Dermis blood vessel endothelial cell (primary cell): ENCODE measurements around the gene C2CD4C. TPM values are rescaled to one million over a fixed set of nuclear protein-coding genes. Genes with fewer than 3 reads are reported as not detected.
"Not testable (repeated sequence)": the region's sequence is repeated elsewhere in the genome, so short reads cannot be mapped to it uniquely, and the experiment has no call there.

ENCODE experiments used
- DNase-seq: peaks from one replicate; pipeline ENCODE4 v3.0.0; 2010
- total RNA-seq: library from RNA; depleted of rRNA; stranded (reverse); fragments of >200 nt; gene quantifications from 2 replicates; pipeline ENCODE4 v1.2.3, GENCODE V29; 2014

C2CD4C gene
- total RNA-seq, 1 donor from 2014 or later: 1.9 TPM

DNA sequence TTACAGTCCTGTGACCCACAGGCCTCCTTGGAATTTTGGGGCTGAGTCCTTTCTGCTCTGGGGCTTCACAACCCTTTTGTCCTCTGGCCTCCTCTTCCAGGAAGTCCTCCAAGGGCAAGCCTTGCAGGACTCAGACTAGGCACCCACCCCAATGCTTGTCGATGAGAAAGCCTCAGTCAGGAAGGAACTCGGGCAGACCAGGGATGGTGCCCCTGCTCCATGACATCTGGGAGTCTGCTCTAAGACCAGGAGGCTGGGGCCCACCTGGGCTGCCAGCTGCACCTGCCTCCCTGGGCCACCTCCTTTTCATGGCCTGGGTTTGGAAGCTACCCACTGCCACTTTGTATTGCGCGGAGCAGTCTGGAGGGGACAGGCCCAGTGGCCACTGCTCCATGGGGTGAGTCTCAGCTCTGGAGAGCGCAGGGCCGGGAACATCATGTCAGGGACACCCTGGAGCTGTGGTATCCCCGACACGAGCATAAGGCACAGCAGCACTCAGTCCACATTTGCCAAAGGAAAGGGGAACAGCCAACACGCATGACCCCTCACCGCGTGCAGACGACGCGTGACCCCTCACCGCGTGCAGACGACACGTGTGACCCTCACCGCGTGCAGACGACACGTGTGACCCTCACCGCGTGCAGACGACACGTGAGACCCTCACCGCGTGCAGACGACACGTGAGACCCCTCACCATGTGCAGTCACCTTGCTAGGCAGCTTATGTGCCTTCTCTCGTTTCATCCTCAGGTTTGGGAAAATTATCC is 10.8 kb downstream of the C2CD4C start:
- no peak for DNase-seq

DNA sequence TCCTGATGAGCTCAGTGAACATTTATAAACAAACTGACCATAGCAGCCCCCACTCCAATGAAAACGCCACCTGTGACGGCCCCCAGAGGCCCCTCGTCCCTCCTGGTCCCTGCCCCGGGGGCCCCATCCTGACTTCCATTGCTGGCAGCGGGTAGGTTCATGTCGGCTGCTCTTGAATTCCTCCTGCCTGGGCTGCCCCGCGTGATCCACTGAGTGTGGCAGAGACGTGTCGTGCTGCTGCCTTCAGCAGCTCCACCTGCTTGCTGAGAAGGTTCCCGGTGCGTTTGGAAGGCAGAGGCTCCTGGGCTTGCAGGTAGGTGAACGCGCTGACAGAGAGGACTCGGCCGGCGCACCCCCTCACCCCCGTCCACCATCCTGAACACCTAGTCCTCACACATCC is 11.6 kb downstream of the C2CD4C start:
- no peak for DNase-seq

DNA sequence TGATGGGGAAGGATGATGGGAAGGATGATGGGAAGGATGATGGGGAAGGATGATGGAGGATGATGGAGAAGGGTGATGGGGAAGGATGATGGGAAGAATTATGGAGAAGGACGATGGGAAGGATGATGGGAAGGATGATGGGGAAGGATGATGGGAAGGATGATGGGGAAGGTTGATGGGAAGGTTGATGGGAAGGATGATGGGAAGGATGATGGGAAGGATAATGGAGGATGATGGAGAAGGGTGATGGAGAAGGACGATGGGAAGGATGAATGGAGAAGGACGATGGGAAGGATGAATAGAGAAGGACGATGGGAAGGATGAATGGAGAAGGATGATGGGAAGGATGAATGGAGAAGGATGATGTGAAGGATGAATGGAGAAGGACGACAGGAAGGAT is 13.5 kb downstream of the C2CD4C start:
- no peak for DNase-seq

DNA sequence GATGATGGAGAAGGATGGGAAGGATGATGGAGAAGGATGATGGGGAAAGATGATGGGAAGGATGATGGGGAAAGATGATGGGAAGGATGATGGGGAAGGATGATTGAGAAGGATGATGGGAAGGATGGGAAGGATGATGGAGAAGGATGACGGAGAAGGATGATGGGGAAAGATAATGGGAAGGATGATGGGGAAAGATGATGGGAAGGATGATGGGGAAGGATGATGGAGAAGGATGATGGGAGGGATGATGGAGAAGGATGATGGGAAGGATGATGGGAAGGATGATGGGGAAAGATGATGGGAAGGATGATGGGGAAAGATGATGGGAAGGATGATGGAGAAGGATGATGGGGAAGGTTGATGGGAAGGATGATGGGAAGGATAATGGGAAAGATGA is 14.1 kb downstream of the C2CD4C start:
- DNase-seq: not testable (repeated sequence)

DNA sequence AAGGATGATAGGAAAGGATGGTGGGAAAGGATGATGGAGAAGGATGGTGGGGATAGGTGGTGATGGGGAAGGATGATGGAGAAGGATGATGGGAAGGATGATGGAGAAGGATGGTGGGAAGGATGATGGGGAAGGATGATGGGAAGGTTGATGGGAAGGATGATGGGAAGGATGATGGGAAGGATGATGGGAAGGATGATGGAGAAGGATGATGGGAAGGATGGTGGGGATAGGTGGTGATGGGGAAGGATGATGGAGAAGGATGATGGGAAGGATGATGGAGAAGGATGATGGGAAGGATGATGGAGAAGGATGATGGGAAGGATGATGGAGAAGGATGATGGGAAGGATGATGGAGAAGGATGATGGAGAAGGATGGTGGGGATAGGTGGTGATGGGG is 15.4 kb downstream of the C2CD4C start:
- DNase-seq: not testable (repeated sequence)

DNA sequence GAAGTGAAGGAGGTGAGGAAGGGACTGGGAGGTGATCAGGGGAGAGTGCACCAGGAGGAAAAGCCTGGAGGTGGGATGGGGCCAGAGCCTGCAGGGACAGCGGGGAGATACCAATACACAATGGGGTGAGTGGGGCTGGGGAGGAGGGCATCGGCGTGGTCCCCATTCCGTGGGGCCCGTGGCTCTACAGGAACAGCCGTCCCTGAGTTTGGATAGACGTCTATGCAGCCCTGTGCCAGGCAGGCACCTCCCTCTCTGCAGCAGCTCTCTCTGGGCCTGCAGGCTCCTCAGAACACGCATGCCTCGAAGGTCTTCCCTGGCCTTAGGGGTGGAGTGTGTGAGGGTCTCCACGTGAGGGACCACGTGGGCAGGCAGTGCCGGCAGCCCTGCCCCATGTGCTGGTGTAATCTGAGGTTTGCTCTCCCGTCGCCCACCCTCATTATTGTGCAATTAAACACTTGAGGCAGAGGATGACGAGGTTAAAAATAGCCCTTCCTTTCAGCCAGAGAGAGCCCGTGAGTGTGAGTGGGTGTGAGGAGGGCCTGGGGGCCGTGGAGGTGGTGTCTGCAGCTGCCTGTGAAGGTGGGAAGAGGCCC is 16.5 kb downstream of the C2CD4C start:
- DNase-seq: no peak

DNA sequence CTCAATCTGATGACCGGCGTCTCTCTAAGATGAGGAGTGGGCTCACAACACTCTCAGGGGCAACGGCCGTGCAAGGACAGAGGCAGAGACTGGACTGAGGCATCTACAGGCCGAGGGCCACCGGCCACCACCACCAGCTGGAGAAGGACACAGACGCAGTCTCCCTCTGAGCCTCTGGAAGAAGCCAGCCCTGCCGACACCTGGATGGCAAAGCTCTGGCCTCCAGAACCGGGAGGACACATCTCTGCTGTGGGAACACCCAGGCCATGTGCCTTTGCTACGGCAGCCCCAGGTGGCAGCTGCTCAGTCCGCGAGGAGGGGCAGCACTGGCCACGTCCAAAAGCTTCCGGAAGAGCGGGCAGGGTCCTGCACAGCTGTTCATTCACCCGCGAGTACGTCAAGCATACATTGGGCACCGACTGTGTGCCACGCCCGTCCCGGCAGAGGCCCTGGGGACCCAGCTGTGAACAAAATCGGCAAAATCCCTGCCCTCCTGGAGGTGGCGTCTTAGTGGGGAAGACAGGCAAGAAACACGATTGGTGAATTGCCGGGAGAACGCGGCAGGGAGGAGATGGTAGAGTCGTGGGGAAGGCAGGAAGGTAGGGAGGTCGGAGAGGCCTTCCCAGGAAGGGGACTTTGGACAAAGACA is 17.1 kb downstream of the C2CD4C start:
- no peak for DNase-seq

DNA sequence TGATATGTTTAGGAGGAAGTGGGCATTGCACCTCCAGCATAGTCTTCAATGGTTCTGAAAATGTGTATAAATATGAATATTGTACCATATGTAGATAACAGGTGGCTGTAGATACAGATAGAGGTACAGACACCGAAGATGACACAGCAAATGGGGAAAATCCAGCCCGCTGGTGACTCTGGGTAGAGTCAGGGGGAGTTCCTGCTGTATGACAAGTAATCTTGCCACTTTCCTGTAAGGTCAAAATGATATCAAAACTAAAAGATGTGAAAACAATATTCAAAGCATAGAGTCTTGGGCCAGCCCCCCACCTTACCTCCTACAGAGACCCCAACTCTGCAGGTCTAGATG is 17.8 kb downstream of the C2CD4C start:
- DNase-seq: no peak

DNA sequence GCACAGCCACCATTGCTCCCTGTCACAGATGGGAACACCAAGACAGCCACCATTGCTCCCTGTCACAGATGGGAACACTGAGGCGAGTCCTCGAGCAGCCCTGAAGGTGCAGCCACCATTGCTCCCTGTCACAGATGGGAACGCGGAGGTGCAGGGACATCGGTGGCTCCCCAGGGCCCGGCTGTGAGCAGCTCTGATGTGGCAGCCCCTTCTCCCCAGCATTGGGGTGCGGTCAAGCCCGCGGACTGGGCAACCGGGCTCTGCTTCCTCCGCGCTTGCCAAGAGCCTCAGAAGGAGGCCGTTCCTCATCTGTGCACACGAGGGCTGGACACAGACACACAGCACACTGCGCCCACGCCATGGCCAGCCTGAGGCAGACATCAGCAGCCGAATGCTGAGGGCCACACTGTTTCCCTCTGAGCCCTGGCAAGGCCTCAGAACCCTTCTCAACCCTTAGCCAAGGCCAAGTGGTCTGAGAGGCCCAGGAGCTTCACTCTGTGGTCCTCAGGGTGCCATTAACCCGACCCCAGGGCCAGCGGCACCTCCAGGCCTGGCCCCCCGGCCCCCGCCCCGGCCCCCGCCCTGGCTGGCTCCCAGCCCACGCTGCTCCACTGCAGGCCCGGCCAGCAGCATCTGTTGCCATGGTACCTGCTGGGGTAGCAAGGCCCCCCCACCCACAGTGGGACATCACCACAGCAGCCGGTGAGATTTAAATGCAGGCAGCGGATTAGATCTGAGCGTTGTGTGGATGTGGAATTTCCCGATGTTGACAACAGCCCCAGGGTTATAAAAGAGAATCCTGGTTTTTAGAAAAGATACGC is 18.4 kb downstream of the C2CD4C start:
- DNase-seq: no peak

DNA sequence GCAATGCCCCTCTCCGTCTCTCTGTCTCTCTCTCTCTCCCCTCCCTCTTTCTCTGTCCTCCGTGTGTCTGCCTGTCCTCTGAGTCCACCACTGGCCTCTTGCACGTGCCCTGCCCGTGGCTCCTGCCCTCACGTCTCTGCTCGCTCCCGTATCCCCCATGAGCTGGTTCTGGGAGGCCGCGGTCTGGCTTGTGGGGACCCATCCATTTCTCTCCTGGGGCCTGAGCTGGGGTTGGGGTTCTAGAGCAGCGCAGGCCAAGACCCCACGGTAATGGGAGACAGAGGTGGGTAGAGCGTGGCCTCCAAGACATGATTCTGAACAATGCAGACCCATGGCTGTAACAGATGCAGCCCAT is 19.0 kb downstream of the C2CD4C start:
- DNase-seq: no peak

DNA sequence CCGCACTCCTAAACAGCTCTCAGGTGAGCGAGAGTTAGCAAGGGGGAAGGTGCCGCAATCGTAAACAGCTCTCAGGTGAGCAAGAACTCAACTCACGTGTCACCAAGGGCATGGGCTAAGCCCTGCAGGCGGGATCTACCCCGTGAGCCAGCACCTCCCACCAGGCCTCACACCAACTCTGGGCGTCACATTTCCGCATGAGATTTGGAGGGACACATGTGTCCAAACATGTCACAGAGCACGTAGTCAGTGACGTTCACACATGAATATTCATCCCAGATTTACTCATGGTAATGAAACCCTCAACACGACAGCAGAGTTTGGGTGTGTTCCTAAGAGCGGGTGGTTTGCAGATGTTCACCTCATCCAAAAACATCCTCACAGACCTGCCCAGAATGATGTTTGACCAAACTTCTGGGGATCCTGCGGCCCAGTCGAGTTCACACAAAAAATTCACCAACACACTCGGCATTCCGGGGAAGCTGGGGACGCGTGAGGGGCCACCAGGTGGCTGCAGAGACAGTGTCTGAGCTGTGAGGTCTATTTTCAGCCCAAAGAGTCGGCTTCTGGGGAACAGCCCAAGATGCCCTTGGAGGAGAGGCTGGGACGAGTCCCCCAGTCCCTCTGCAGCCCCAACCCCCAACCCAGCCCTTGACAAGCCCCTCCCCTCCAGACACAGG is 19.6 kb downstream of the C2CD4C start:
- no peak for DNase-seq

DNA sequence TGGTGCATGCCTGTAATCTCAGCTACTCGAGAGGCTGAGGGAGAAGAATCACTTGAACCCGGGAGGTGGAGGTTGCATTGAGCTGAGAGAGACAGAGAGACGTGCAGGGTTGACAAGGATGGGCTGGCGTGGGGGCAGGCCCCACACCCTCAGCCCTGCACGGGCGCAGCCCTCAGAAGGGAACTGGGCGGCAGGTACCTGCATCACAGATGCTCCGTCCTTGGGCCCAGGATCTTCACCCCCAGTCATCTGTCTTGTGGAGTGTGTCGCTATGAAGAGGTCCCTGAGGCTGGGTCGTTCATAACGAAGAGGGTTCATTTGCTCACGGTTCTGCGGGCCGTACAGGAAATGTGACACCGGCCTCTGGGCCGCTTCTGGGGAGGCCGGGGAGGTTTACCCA is 20.3 kb downstream of the C2CD4C start:
- DNase-seq: no peak

DNA sequence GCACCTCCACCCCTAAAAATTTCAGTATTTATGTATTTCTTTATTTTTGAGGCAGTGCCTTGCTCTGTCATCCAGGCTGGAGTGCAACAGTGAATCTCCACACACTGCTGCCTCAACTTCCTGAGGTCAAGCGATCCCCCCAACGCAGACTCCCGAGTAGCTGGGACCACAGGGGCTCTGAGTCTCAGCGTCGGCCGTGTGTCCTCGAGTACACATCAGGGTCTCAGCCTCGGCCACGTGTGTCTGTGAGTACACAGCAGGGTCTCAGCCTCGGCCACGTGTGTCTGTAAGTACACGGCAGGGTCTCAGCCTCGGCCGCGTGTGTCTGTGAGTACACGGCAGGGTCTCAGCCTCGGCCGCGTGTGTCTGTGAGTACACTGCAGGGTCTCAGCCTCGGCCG is 21.2 kb downstream of the C2CD4C start:
- DNase-seq: no peak

DNA sequence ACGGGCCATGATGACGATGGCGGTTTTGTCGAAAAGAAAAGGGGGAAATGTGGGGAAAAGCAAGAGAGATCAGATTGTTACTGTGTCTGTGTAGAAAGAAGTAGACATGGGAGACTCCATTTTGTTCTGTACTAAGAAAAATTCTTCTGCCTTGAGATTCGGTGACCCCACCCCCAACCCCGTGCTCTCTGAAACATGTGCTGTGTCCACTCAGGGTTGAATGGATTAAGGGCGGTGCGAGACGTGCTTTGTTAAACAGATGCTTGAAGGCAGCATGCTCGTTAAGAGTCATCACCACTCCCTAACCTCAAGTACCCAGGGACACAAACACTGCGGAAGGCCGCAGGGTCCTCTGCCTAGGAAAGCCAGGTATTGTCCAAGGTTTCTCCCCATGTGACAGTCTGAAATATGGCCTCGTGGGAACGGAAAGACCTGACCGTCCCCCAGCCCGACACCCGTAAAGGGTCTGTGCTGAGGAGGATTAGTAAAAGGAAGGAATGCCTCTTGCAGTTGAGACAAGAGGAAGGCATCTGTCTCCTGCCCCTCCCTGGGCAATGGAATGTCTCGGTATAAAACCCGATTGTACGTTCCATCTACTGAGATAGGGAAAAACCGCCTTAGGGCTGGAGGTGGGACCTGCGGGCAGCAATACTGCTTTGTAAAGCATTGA is 22.2 kb downstream of the C2CD4C start:
- DNase-seq: not testable (repeated sequence)

DNA sequence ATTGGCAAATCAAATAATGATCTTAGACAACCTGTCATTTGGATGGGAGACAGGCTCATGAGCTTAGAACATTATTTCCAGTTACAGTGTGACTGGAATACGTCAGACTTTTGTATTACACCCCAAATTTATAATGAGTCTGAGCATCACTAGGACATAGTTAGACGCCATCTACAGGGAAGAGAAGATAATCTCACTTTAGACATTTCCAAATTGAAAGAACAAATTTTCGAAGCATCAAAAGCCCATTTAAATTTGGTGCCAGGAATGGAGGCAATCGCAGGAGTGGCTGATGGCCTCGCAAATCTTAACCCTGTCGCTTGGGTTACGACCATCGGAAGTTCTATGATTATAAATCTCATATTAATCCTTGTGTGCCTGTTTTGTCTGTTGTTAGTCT is 22.8 kb downstream of the C2CD4C start:
- not testable (repeated sequence) for DNase-seq

DNA sequence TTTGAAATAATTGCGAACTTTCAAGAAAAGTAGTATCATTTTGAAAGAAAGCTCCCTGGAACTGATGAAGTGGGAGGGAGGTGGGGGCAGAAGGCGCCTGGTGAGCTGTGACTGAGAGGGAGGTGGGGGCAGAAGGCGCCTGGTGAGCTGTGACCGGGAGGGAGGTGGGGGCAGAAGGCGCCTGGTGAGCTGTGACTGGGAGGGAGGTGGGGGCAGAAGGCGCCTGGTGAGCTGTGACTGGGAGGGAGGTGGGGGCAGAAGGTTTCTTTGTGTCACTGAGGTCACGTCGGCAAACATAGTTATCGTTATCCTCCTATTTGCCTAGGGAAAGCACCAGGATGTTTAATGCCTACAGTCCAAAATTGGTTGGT is 24.2 kb downstream of the C2CD4C start:
- no peak for DNase-seq

DNA sequence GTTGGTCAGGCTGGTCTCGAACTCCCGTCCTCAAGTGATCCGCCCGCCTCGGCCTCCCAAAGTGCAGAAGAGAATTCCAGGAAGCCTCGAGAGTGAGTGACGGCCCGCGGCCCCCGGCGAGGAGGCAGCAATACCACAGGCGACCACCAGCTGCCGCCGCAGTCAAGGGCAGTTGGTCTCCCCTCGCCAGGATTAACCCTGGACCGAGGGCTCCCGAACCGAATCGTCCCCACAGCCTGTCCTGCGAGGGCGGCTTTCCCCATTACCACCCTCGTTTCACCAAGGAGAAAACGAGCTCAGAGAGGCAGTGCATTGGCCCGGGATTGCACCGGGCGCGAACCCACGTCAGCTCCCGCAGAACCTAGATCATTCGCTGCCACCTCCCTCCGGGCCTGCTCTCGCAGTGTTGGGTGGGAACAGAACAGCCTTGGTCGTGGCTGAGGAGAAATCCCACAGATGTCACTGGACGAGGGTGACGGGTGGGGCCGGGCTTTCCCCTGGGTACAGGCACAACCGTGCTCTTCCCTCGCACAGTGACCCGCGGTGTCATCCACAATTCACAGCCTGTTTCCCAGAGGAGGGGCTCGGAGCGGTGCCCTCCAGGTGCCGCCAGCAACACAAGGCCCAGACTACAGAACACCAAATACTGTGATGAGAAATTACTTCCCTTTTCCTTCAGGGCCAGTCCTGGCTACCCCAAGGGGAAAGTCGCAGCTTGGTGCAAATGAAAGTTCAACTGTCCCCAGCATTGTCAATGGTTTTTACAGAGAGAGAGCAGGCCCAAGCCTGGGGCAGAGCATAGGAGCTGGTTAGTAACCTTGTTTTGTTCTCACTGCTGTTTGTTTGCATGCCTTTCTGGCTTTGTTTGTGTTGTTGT is 24.8 kb downstream of the C2CD4C start:
- DNase-seq: peak; percentile 56

DNA sequence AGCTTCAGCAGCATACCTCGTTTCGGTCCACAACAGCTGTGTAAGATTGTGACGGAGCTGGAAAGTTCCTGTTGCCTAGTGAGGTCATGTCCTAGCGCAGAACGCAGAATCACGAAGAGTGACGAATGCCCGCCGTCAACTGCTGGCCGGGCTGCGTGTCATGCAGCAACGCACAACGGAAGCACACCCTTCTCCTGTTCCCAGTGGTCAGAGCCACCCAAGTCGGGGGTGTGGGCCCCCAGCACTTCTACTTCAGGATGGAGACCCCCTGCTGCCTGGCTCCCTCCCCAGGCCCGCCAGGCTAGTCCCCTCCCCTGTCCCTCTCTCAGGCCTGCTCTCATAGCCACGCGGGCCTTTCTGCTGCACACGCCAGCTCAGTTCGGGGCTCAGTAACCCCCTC is 25.9 kb downstream of the C2CD4C start:
- DNase-seq: no peak

DNA sequence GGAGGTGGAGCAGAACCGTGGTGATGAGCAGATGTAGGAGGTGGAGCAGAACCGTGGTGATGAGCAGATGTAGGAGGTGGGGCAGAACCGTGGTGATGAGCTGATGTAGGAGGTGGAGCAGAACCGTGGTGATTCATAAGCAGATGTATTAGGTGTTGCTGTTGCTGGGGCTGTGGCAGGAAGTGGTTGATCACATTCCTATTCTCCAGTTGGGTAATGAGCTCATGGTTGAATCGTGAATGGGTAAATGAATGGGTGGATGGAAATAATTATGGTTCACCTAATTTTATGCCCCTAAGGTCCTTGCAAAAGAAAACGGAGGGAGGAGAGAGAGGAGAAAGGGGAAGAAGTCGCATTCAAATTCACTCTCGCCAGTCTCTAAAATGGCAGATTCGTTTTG is 26.4 kb downstream of the C2CD4C start:
- not testable (repeated sequence) for DNase-seq

DNA sequence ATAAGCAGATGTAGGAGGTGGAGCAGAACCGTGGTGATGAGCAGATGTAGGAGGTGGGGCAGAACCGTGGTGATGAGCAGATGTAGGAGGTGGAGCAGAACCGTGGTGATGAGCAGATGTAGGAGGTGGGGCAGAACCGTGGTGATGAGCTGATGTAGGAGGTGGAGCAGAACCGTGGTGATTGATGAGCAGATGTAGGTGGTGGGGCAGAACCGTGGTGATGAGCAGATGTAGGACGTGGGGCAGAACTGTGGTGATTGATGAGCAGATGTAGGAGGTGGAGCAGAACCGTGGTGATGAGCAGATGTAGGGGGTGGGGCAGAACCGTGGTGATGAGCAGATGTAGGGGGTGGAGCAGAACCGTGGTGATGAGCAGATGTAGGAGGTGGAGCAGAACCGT is 27.0 kb downstream of the C2CD4C start:
- DNase-seq: not testable (repeated sequence)

DNA sequence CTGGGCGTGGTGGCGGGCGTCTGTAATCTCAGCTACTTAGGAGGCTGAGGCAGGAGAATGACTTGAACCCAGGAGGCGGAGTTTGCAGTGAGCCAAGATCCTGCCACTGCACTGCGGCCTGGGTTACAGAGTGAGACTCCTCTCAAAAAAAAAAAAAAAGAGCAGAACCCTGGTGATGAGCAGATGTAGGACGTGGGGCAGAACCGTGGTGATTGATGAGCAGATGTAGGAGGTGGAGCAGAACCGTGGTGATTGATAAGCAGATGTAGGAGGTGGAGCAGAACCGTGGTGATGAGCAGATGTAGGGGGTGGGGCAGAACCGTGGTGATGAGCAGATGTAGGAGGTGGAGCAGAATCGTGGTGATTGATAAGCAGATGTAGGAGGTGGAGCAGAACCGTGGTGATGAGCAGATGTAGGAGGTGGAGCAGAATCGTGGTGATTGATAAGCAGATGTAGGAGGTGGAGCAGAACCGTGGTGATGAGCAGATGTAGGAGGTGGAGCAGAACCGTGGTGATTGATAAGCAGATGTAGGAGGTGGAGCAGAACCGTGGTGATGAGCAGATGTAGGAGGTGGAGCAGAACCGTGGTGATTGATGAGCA is 28.2 kb downstream of the C2CD4C start:
- not testable (repeated sequence) for DNase-seq
